SK-N-SH treated with all-trans-retinoic acid at 6 μM for 48 hours (cell line): Measurements from ENCODE around the gene BRAT1.

Experiments
- ATAC-seq: fragments of 200-7000 bp; cut with Tn5 transposase; 3 replicates; pipeline ENCODE4 v1.9.1; 2020; ENCODE audit warnings: mild to moderate bottlenecking, moderate library complexity
- ARNTL ChIP-seq: fragments of 450-650 bp; formaldehyde crosslinking; IDR thresholded peaks from 2 replicates; pipeline ENCODE4 v1.5.0; 2020; ENCODE audit warnings: low read depth, mild to moderate bottlenecking, moderate library complexity, borderline replicate concordance
- BACH2 ChIP-seq: fragments of 250-450 bp; sonication (Bioruptor Pico); IDR thresholded peaks from 2 replicates; pipeline ENCODE4 v1.9.0; 2021; ENCODE audit warnings: mild to moderate bottlenecking, borderline replicate concordance
- CSDC2 ChIP-seq: fragments of 250-450 bp; sonication (Bioruptor Pico); IDR thresholded peaks from 2 replicates; pipeline ENCODE4 v1.5.0; 2020; ENCODE audit warnings: mild to moderate bottlenecking, moderate library complexity
- ESRRG ChIP-seq: fragments of 250-450 bp; sonication (Bioruptor Pico); IDR thresholded peaks from 2 replicates; pipeline ENCODE4 v1.6.1; 2021; ENCODE audit warnings: mild to moderate bottlenecking
- GLIS3 ChIP-seq: fragments of 250-450 bp; sonication (Bioruptor Pico); IDR thresholded peaks from 2 replicates; pipeline ENCODE4 v1.5.0; 2020; ENCODE audit warnings: mild to moderate bottlenecking, moderate library complexity
- ISL1 ChIP-seq: fragments of 250-450 bp; sonication (Bioruptor Pico); IDR thresholded peaks from 2 replicates; pipeline ENCODE4 v2.1.2; 2022; ENCODE audit warnings: mild to moderate bottlenecking, moderate library complexity
- OSR1 ChIP-seq: fragments of 250-450 bp; sonication (Bioruptor Pico); IDR thresholded peaks from 2 replicates; pipeline ENCODE4 v1.8.0; 2022; ENCODE audit warnings: moderate library complexity, mild to moderate bottlenecking, inconsistent platforms
- PPARA ChIP-seq: fragments of 250-450 bp; sonication (Bioruptor Pico); IDR thresholded peaks from 2 replicates; pipeline ENCODE4 v1.5.0; 2020; ENCODE audit warnings: mild to moderate bottlenecking, borderline replicate concordance
- RARB ChIP-seq: fragments of 250-450 bp; sonication (Bioruptor Pico); IDR thresholded peaks from 2 replicates; pipeline ENCODE4 v1.8.0; 2021; ENCODE audit warnings: mild to moderate bottlenecking, moderate library complexity
- SNAI2 ChIP-seq: fragments of 250-450 bp; sonication (Bioruptor Pico); IDR thresholded peaks from 2 replicates; pipeline ENCODE4 v1.5.0; 2020; ENCODE audit warnings: mild to moderate bottlenecking, moderate library complexity
- TCF4 ChIP-seq: fragments of 250-450 bp; sonication (Bioruptor Pico); IDR thresholded peaks from 2 replicates; pipeline ENCODE4 v1.8.0; 2021; ENCODE audit warnings: mild to moderate bottlenecking, moderate library complexity, borderline replicate concordance
- TOX ChIP-seq: fragments of 250-450 bp; sonication (Bioruptor Pico); IDR thresholded peaks from 2 replicates; pipeline ENCODE4 v1.8.0; 2021; ENCODE audit warnings: mild to moderate bottlenecking, moderate library complexity, borderline replicate concordance
- ZC3H10 ChIP-seq: fragments of 250-450 bp; sonication (Bioruptor Pico); IDR thresholded peaks from 2 replicates; pipeline ENCODE4 v1.5.1; 2021; ENCODE audit warnings: mild to moderate bottlenecking, moderate library complexity
- ZFP3 ChIP-seq: fragments of 250-450 bp; sonication (Bioruptor Pico); IDR thresholded peaks from 2 replicates; pipeline ENCODE4 v1.5.0; 2020; ENCODE audit warnings: mild to moderate bottlenecking, moderate library complexity
- ZFP30 ChIP-seq: fragments of 450-650 bp; formaldehyde crosslinking; IDR thresholded peaks from 2 replicates; pipeline ENCODE4 v1.5.0; 2022; ENCODE audit warnings: mild to moderate bottlenecking, moderate library complexity
- ZNF565 ChIP-seq: fragments of 450-650 bp; formaldehyde crosslinking; conservative IDR thresholded peaks from 2 replicates; pipeline ENCODE4 v1.5.0; 2020; ENCODE audit warnings: low read depth, mild to moderate bottlenecking, moderate library complexity
- ZNF70 ChIP-seq: fragments of 450-650 bp; formaldehyde crosslinking; IDR thresholded peaks from 2 replicates; pipeline ENCODE4 v1.5.0; 2020; ENCODE audit warnings: mild to moderate bottlenecking, moderate library complexity
- ZNF8 ChIP-seq: fragments of 450-650 bp; formaldehyde crosslinking; IDR thresholded peaks from 2 replicates; pipeline ENCODE4 v1.5.0; 2020; ENCODE audit warnings: mild to moderate bottlenecking, moderate library complexity
- TF ChIP-seq, protein P1 (sequence below): fragments of 250-450 bp; sonication (Bioruptor Pico); IDR thresholded peaks from 2 replicates; pipeline ENCODE4 v1.5.1; 2020; ENCODE audit warnings: low read depth, mild to moderate bottlenecking, moderate library complexity
- TF ChIP-seq, protein P2 (sequence below): fragments of 250-450 bp; sonication (Bioruptor Pico); IDR thresholded peaks from 2 replicates; pipeline ENCODE4 v1.5.0; 2020; ENCODE audit warnings: mild to moderate bottlenecking, moderate library complexity
- TF ChIP-seq, protein P3 (sequence below): fragments of 250-450 bp; sonication (Bioruptor Pico); IDR thresholded peaks from 2 replicates; pipeline ENCODE4 v1.5.1; 2021; ENCODE audit warnings: mild to moderate bottlenecking, moderate library complexity
- TF ChIP-seq, protein P4 (sequence below): fragments of 250-450 bp; sonication (Bioruptor Pico); IDR thresholded peaks from 2 replicates; pipeline ENCODE4 v1.8.0; 2021; ENCODE audit warnings: low read depth, mild to moderate bottlenecking, moderate library complexity, borderline replicate concordance
- TF ChIP-seq, protein P5 (sequence below): fragments of 250-450 bp; sonication (Bioruptor Pico); IDR thresholded peaks from 2 replicates; pipeline ENCODE4 v1.8.0; 2020; ENCODE audit warnings: mild to moderate bottlenecking, moderate library complexity, borderline replicate concordance

Gene BRAT1

DNA sequence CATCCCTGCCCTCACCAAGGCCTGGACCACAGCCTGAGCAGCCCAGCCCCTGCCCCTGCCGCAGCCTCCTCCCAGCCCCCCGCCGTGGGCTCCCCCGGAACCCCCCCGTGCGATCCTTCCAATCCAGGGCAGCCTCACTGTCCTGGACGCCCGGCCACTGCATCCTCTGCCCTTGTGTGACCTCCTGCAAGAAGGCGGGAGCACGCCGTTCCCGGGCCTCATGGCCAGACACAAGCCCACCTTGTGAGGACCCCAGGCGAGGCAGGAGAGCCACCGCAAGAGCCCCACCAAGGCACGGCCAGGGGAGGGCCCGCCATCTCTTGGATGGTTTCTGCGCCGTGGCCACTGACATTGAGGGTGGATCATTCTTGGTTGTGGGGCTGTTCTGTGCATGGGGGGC, 43.6 kb downstream of the BRAT1 start:
- ATAC-seq, result no peak
- TF ChIP-seq ZFP30 (CRISPR knock-in tag), result no peak
- TF ChIP-seq BACH2, result no peak
- no peak for TF ChIP-seq ZC3H10
- TF ChIP-seq, protein P1, sequence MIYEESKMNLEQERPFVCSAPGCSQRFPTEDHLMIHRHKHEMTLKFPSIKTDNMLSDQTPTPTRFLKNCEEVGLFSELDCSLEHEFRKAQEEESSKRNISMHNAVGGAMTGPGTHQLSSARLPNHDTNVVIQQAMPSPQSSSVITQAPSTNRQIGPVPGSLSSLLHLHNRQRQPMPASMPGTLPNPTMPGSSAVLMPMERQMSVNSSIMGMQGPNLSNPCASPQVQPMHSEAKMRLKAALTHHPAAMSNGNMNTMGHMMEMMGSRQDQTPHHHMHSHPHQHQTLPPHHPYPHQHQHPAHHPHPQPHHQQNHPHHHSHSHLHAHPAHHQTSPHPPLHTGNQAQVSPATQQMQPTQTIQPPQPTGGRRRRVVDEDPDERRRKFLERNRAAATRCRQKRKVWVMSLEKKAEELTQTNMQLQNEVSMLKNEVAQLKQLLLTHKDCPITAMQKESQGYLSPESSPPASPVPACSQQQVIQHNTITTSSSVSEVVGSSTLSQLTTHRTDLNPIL, result no peak
- no peak for TF ChIP-seq ISL1
- TF ChIP-seq SNAI2 (CRISPR knock-in tag), result no peak
- TF ChIP-seq GLIS3, result no peak
- TF ChIP-seq ARNTL, result no peak
- TF ChIP-seq ZNF565 (CRISPR knock-in tag), result no peak
- no peak for TF ChIP-seq CSDC2 (CRISPR knock-in tag)
- TF ChIP-seq OSR1, result no peak
- TF ChIP-seq ZNF8, result no peak
- no peak for TF ChIP-seq TOX (CRISPR knock-in tag)
- TF ChIP-seq TCF4, result no peak
- TF ChIP-seq PPARA (CRISPR knock-in tag), result no peak
- TF ChIP-seq, protein P2, sequence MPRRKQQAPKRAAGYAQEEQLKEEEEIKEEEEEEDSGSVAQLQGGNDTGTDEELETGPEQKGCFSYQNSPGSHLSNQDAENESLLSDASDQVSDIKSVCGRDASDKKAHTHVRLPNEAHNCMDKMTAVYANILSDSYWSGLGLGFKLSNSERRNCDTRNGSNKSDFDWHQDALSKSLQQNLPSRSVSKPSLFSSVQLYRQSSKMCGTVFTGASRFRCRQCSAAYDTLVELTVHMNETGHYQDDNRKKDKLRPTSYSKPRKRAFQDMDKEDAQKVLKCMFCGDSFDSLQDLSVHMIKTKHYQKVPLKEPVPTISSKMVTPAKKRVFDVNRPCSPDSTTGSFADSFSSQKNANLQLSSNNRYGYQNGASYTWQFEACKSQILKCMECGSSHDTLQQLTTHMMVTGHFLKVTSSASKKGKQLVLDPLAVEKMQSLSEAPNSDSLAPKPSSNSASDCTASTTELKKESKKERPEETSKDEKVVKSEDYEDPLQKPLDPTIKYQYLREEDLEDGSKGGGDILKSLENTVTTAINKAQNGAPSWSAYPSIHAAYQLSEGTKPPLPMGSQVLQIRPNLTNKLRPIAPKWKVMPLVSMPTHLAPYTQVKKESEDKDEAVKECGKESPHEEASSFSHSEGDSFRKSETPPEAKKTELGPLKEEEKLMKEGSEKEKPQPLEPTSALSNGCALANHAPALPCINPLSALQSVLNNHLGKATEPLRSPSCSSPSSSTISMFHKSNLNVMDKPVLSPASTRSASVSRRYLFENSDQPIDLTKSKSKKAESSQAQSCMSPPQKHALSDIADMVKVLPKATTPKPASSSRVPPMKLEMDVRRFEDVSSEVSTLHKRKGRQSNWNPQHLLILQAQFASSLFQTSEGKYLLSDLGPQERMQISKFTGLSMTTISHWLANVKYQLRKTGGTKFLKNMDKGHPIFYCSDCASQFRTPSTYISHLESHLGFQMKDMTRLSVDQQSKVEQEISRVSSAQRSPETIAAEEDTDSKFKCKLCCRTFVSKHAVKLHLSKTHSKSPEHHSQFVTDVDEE (CRISPR knock-in tag), result no peak
- TF ChIP-seq, protein P3, sequence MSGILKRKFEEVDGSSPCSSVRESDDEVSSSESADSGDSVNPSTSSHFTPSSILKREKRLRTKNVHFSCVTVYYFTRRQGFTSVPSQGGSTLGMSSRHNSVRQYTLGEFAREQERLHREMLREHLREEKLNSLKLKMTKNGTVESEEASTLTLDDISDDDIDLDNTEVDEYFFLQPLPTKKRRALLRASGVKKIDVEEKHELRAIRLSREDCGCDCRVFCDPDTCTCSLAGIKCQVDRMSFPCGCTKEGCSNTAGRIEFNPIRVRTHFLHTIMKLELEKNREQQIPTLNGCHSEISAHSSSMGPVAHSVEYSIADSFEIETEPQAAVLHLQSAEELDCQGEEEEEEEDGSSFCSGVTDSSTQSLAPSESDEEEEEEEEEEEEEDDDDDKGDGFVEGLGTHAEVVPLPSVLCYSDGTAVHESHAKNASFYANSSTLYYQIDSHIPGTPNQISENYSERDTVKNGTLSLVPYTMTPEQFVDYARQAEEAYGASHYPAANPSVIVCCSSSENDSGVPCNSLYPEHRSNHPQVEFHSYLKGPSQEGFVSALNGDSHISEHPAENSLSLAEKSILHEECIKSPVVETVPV (CRISPR knock-in tag), result no peak

DNA sequence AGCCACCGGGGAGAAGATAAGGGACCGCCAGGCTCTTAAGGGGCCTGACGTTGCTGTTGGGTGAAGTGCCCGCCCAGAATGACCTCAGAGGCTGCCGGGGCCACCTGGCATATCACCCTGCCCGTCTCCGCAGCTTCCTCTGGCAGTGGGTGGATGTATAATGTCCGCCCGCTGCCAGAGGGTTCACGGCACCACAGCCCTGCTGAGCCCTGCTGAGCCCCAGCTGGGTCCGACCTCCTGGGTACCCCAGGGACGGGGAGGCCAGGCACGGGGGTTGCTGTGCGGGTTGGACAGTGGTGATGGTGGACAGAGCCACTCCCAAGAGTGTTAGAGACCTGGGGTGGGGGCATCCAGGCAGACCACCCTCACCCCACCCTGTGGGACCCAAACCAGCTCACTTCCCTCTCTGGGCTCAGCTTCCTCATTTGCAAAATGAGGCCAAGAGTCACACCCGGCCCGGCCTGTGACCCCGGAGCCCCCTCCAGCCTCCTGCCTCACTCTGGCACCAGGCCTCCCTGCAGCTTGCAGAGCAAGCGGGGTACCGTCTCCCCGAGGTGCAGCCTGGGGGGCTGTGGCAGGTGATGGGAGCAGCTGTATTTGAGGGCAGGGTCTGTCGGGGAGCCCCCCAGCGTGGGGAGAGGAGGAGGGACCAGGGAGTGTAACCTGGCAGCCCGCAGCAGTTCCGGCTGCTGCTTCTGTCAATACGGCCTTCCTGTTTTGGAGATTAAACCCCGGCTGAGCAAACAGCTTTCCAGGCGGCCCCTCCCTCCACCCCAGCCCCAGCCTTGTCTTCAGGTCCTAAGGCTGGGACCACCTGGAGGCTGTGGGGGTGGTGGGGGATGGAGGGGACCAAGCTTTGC, 44.2 kb downstream of the BRAT1 start:
- TF ChIP-seq ISL1, result no peak
- TF ChIP-seq ARNTL, result no peak
- TF ChIP-seq ZFP3 (CRISPR knock-in tag), result no peak
- no peak for TF ChIP-seq RARB (CRISPR knock-in tag)
- TF ChIP-seq, protein P3 (CRISPR knock-in tag), result no peak
- no peak for TF ChIP-seq OSR1
- TF ChIP-seq, protein P4, sequence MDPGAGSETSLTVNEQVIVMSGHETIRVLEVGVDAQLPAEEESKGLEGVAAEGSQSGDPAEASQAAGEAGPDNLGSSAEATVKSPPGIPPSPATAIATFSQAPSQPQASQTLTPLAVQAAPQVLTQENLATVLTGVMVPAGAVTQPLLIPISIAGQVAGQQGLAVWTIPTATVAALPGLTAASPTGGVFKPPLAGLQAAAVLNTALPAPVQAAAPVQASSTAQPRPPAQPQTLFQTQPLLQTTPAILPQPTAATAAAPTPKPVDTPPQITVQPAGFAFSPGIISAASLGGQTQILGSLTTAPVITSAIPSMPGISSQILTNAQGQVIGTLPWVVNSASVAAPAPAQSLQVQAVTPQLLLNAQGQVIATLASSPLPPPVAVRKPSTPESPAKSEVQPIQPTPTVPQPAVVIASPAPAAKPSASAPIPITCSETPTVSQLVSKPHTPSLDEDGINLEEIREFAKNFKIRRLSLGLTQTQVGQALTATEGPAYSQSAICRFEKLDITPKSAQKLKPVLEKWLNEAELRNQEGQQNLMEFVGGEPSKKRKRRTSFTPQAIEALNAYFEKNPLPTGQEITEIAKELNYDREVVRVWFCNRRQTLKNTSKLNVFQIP (CRISPR knock-in tag), result no peak
- TF ChIP-seq ZNF70 (CRISPR knock-in tag), result no peak
- no peak for TF ChIP-seq ESRRG (CRISPR knock-in tag)
- TF ChIP-seq GLIS3, result no peak
- TF ChIP-seq, protein P5, sequence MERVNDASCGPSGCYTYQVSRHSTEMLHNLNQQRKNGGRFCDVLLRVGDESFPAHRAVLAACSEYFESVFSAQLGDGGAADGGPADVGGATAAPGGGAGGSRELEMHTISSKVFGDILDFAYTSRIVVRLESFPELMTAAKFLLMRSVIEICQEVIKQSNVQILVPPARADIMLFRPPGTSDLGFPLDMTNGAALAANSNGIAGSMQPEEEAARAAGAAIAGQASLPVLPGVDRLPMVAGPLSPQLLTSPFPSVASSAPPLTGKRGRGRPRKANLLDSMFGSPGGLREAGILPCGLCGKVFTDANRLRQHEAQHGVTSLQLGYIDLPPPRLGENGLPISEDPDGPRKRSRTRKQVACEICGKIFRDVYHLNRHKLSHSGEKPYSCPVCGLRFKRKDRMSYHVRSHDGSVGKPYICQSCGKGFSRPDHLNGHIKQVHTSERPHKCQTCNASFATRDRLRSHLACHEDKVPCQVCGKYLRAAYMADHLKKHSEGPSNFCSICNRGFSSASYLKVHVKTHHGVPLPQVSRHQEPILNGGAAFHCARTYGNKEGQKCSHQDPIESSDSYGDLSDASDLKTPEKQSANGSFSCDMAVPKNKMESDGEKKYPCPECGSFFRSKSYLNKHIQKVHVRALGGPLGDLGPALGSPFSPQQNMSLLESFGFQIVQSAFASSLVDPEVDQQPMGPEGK, result no peak
- TF ChIP-seq BACH2, result no peak
- no peak for ATAC-seq
